ENCODE data around the gene ARHGAP29.
A peak's percentile ranks its signal among the peaks of the same experiment; 100 is the strongest.

Gene ARHGAP29

GRCh38 chr1:94237291-94238226 lies at the start of gene ARHGAP29:
ARHGAP29 (minus strand) TSS chr1:94237584; CDS start chr1:94231611, 5,973 bp downstream.
- peak; percentile 93 for DNase-seq

- no peak for DNase-seq
Measured at GRCh38 chr1:94286864-94287437, 49.6 kb upstream of the ARHGAP29 start.

GRCh38 chr1:94285031-94285654 lies 47.8 kb upstream of the ARHGAP29 start:
- DNase-seq, result no peak

- DNase-seq, result no peak
Measured at GRCh38 chr1:94284476-94284875, 47.1 kb upstream of the ARHGAP29 start.

GRCh38 chr1:94283462-94283861 lies 46.1 kb upstream of the ARHGAP29 start:
- no peak for DNase-seq

- no peak for DNase-seq
Measured at GRCh38 chr1:94282143-94282711, 44.8 kb upstream of the ARHGAP29 start.

- DNase-seq, result no peak
Measured at GRCh38 chr1:94281361-94282142, 44.2 kb upstream of the ARHGAP29 start.

GRCh38 chr1:94280541-94280940 lies 43.2 kb upstream of the ARHGAP29 start:
- no peak for DNase-seq

GRCh38 chr1:94279462-94279861 lies 42.1 kb upstream of the ARHGAP29 start:
- DNase-seq, result no peak

- no peak for DNase-seq
Measured at GRCh38 chr1:94279038-94279437, 41.7 kb upstream of the ARHGAP29 start.

GRCh38 chr1:94276988-94277434 lies 39.6 kb upstream of the ARHGAP29 start:
- DNase-seq, result no peak

GRCh38 chr1:94275083-94275482 lies 37.7 kb upstream of the ARHGAP29 start:
- no peak for DNase-seq

GRCh38 chr1:94274561-94274960 lies 37.2 kb upstream of the ARHGAP29 start:
- no peak for DNase-seq

- no peak for DNase-seq
Measured at GRCh38 chr1:94273111-94273510, 35.7 kb upstream of the ARHGAP29 start.

GRCh38 chr1:94272388-94272787 lies 35.0 kb upstream of the ARHGAP29 start:
- no peak for DNase-seq

- no peak for DNase-seq
Measured at GRCh38 chr1:94271373-94271772, 34.0 kb upstream of the ARHGAP29 start.

GRCh38 chr1:94270801-94271203 lies 33.4 kb upstream of the ARHGAP29 start:
- DNase-seq, result no peak

- DNase-seq, result no peak
Measured at GRCh38 chr1:94269921-94270320, 32.5 kb upstream of the ARHGAP29 start.

GRCh38 chr1:94265906-94266305 lies 28.5 kb upstream of the ARHGAP29 start:
- no peak for DNase-seq

GRCh38 chr1:94265011-94265422 lies 27.6 kb upstream of the ARHGAP29 start:
- no peak for DNase-seq

- DNase-seq, result no peak
Measured at GRCh38 chr1:94260635-94261387, 23.4 kb upstream of the ARHGAP29 start.

Measured in retina (tissue), 1 donor.